GM21717 (cell line): ENCODE results near the gene ARHGAP21.

Source experiments
- ATAC-seq: cut with Tn5 transposase; IDR thresholded peaks from one replicate; pipeline ENCODE4 v1.9.1; 2021; ENCODE audit warnings: mild to moderate bottlenecking, moderate library complexity; ENCODE audit not compliant: unreplicated experiment

Gene ARHGAP21

DNA sequence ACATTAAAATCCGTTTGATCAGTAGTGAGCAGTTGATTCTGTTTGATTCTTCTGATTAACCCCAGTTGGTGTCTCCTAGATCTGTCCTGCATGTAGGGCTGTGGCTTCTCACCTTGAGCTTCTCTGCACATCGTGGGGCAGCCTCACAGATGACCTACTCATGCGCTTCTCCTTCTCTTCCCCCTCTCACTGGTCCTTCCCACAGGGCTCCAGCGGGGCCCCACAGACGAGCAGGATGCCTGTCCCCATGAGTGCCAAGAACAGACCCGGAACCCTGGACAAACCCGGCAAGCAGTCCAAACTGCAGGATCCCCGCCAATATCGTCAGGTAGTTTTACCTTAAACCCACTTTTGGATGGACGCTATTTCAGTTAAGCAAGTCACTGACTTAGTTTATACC lies 178.9 kb downstream of the ARHGAP21 start:
- no peak for ATAC-seq

GRCh38 chr10:24542314-24543270 lies 181.1 kb downstream of the ARHGAP21 start:
- ATAC-seq, result no peak

DNA sequence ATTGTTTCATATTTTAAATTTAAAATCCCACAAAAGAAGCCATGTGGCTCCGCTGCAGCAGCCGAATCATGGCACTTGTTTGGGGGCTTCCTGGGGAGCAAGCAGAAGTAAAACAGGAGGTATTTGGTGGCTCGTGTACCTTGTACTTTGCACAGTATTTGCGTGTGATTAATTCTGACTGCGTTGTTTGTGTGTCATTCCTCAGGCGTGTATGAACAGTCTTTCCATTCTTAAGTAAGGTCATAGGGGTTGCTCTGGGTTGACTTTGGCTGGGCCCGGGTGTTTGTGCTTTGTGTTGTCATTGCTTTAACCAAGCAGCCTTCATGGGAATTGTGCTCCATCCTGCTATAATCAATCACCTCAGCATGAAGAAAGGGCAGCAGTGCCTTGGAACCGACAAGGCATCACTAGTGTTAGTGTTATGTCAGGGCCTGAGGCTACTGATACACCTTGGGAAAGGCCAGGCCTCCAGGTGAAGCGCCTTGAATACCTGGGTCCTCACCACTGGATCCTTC lies 182.4 kb downstream of the ARHGAP21 start:
- no peak for ATAC-seq

- ATAC-seq, result no peak
Measured at GRCh38 chr10:24536636-24537035, 187.1 kb downstream of the ARHGAP21 start.

DNA sequence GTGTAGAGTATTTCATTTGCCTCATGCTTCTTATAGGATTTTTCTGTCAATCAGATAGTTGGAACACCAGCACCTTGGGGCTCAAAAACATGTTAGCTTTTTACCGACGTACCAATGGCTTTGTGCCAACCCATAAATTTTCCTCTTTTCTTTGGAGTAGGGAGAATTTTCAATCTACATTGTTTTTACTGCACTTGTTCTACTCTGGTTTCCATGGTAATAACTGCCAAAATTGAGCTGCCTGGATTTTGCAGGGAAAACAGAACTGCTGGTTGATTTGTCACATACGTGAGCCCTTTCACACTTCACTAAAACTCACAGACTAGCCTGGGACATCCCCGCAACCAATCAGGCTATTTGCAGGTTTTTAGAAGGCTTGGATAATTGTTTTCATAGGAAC lies 189.7 kb downstream of the ARHGAP21 start:
- no peak for ATAC-seq
